HepG2 (cell line): Measurements from ENCODE around the gene SPTBN4. TPM values are rescaled to one million over a fixed set of nuclear protein-coding genes. Genes with fewer than 3 reads are reported as not detected.

Source experiments
- CBFB ChIP-seq: sonication (generic); formaldehyde crosslinking; IDR thresholded peaks from 2 replicates; pipeline ENCODE4 v1.4.0; 2020; ENCODE audit warnings: missing genetic modification reagents
- CBX5 ChIP-seq: sonication (generic); formaldehyde crosslinking; IDR thresholded peaks from 2 replicates; pipeline ENCODE4 v1.4.0; 2020; ENCODE audit warnings: missing genetic modification reagents, borderline replicate concordance
- DNMT1 ChIP-seq: sonication (generic); formaldehyde crosslinking; IDR thresholded peaks from 2 replicates; pipeline ENCODE4 v1.5.1; 2020; ENCODE audit warnings: mild to moderate bottlenecking, missing genetic modification reagents
- FIP1L1 ChIP-seq: fragments of 200-400 bp; formaldehyde crosslinking; IDR thresholded peaks from 2 replicates; pipeline ENCODE4 v1.6.1; 2018; ENCODE audit warnings: low read depth, mild to moderate bottlenecking, low read length, moderate library complexity, borderline replicate concordance; ENCODE audit not compliant: insufficient read depth
- GZF1 ChIP-seq: sonication (generic); formaldehyde crosslinking; IDR thresholded peaks from 2 replicates; pipeline ENCODE4 v1.5.1; 2020; ENCODE audit warnings: mild to moderate bottlenecking, missing genetic modification reagents
- KDM5B ChIP-seq: sonication (generic); formaldehyde crosslinking; IDR thresholded peaks from 2 replicates; pipeline ENCODE4 v1.4.0; 2020; ENCODE audit warnings: missing genetic modification reagents, mild to moderate bottlenecking, borderline replicate concordance
- MAZ ChIP-seq, 2 experiments: sonication (generic) in 1 of 2; formaldehyde crosslinking in 1 of 2; IDR thresholded peaks; 2 replicates each; pipeline versions ENCODE4 v1.5.0 to v1.6.1; 2012 to 2020; ENCODE audit warnings: low read depth in 2 of 2, mild to moderate bottlenecking in 2 of 2, borderline replicate concordance in 1 of 2, improper control_type of control experiment in 1 of 2, low read length in 1 of 2, missing genetic modification reagents in 1 of 2, moderate library complexity in 1 of 2
- POGZ ChIP-seq: sonication (generic); formaldehyde crosslinking; IDR thresholded peaks from 2 replicates; pipeline ENCODE4 v1.4.0; 2020; ENCODE audit warnings: mild to moderate bottlenecking, missing genetic modification reagents
- POLR2A ChIP-seq, 2 experiments: IDR thresholded peaks; 2 replicates each; pipeline ENCODE4 v1.6.1; 2011; ENCODE audit warnings: low read depth in 2 of 2, low read length in 2 of 2, mild to moderate bottlenecking in 1 of 2, moderate library complexity in 1 of 2; ENCODE audit not compliant: insufficient read depth in 1 of 2
- SIN3A ChIP-seq: IDR thresholded peaks from 2 replicates; pipeline ENCODE4 v1.6.1; 2011; ENCODE audit warnings: low read depth, mild to moderate bottlenecking, control low read depth, low read length, borderline replicate concordance
- STAG1 ChIP-seq: sonication (generic); formaldehyde crosslinking; IDR thresholded peaks from 2 replicates; pipeline ENCODE4 v1.4.0; 2020; ENCODE audit warnings: missing genetic modification reagents
- STAT5B ChIP-seq: sonication (generic); formaldehyde crosslinking; IDR thresholded peaks from 2 replicates; pipeline ENCODE4 v1.4.0; 2020; ENCODE audit warnings: missing genetic modification reagents
- SUZ12 ChIP-seq: fragments of 150-350 bp; IDR thresholded peaks from 2 replicates; pipeline ENCODE4 v1.6.1; 2014; ENCODE audit warnings: low read depth, low read length
- YEATS2 ChIP-seq: sonication (generic); formaldehyde crosslinking; IDR thresholded peaks from 2 replicates; pipeline ENCODE4 v1.4.0; 2020; ENCODE audit warnings: missing genetic modification reagents, borderline replicate concordance
- ZNF136 ChIP-seq: sonication (generic); formaldehyde crosslinking; IDR thresholded peaks from 2 replicates; pipeline ENCODE4 v1.8.1; 2022; ENCODE audit warnings: low read depth, mild to moderate bottlenecking, moderate library complexity, missing genetic modification reagents
- ZNF343 ChIP-seq: sonication (generic); formaldehyde crosslinking; IDR thresholded peaks from 2 replicates; pipeline ENCODE4 v1.4.0; 2020; ENCODE audit warnings: mild to moderate bottlenecking, missing genetic modification reagents
- ZNF451 ChIP-seq: sonication (generic); formaldehyde crosslinking; IDR thresholded peaks from 2 replicates; pipeline ENCODE4 v1.5.0; 2020; ENCODE audit warnings: mild to moderate bottlenecking, missing genetic modification reagents
- ZNF547 ChIP-seq: sonication (generic); formaldehyde crosslinking; IDR thresholded peaks from 2 replicates; pipeline ENCODE4 v1.5.1; 2020; ENCODE audit warnings: mild to moderate bottlenecking, missing genetic modification reagents
- ZNF816 ChIP-seq: sonication (generic); formaldehyde crosslinking; IDR thresholded peaks from 2 replicates; pipeline ENCODE4 v1.8.0; 2022; ENCODE audit warnings: missing genetic modification reagents, mild to moderate bottlenecking, borderline replicate concordance
- ZSCAN25 ChIP-seq: sonication (generic); formaldehyde crosslinking; IDR thresholded peaks from 2 replicates; pipeline ENCODE4 v1.8.0; 2022; ENCODE audit warnings: mild to moderate bottlenecking, missing genetic modification reagents
- polyA plus RNA-seq, 8 experiments: library from polyadenylated mRNA; depleted of rRNA in 3 of 8; stranded (reverse) in 7 of 8; unstranded in 1 of 8; fragments of >200 nt; fragmentation: Illumina TruSeq in 4 of 8; extraction: Trizol in 4 of 8; gene quantifications; 2 replicates each; pipeline versions ENCODE4 v1.2.1 to v1.2.3, GENCODE V29; 2011 to 2016; ENCODE audit warnings: low read depth in 4 of 8, missing spikeins in 1 of 8, mixed read lengths in 1 of 8; ENCODE audit not compliant: insufficient read depth in 1 of 8
- total RNA-seq, 5 experiments: library from RNA; depleted of rRNA; stranded (reverse); fragments of >200 nt; fragmentation: Illumina TruSeq; extraction: Trizol; gene quantifications; 2 replicates each; pipeline ENCODE4 v1.2.3, GENCODE V29; 2016; ENCODE audit warnings: low read depth in 1 of 5
- TF ChIP-seq, protein P1 (sequence below): sonication (generic); formaldehyde crosslinking; IDR thresholded peaks from 2 replicates; pipeline ENCODE4 v1.8.0; 2022; ENCODE audit warnings: missing genetic modification reagents, mild to moderate bottlenecking, inconsistent platforms, borderline replicate concordance
- TF ChIP-seq, protein P2 (sequence below): sonication (generic); formaldehyde crosslinking; IDR thresholded peaks from 2 replicates; pipeline ENCODE4 v1.4.0; 2020; ENCODE audit warnings: missing genetic modification reagents
- TF ChIP-seq, protein P3 (sequence below): sonication (generic); formaldehyde crosslinking; IDR thresholded peaks from 2 replicates; pipeline ENCODE4 v1.5.1; 2020; ENCODE audit warnings: missing genetic modification reagents, mild to moderate bottlenecking, borderline replicate concordance
- TF ChIP-seq, protein P4 (sequence below): sonication (generic); IDR thresholded peaks from 2 replicates; pipeline ENCODE4 v1.6.1; 2016; ENCODE audit warnings: low read depth, borderline replicate concordance

The SPTBN4 gene
- total and polyA plus RNA-seq, 2 of the 13 experiments (the other 11 are each of a cell fraction or from before 2014, with no cell fraction given) = 0.11 TPM

DNA sequence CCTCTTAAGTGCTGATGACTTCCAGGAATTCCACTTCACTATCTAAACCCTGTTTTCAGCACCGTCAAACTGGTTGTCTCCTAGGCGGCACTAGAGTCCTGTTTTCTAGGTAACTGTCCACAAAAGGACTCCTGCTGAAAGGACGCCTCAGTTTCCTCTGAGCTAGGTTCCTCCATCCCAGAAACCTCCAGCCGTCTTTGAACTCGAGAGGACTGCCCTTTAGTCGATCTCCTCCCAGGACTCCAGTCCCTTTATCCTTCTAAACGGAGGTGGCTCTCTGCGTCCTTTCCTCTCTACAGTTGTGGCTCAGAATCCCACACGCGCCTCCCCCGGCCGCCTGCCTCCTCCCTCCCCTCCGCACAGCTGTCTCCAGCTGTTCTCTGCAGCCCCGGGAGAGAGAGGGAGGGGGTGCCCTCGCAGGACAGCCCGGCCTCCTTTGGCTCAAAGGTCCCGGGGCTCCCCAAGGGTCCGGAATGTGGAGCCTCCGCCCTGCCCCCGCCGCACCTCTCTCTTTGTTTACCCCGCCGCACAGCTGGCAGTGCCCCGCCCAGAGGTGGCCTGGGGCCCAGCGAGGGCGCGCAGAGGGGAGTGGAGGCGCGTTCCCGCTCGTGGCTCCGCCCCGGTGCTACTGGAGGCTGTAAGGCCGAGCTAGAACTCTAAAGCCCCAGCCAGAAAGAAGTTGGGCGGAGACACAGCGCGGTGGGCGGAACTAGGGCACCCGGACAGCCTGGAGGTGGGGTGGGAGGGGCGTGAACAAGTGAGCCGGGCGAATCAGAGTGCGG is 136.8 kb downstream of the SPTBN4 start (continued):
- TF ChIP-seq ZNF547 (CRISPR knock-in tag) (no peak), ZNF343 (CRISPR knock-in tag) (no peak), KDM5B (CRISPR knock-in tag) (peak; percentile 56; the same call in 1 of the 2 replicates), ZNF451 (CRISPR knock-in tag) (peak; percentile 62), ZNF136 (CRISPR knock-in tag) (no peak), SUZ12 (no peak), DNMT1 (CRISPR knock-in tag) (no peak), SIN3A (peak; percentile 82; the same call in 1 of the 2 replicates), YEATS2 (CRISPR knock-in tag) (peak; percentile 76; the same call in 1 of the 2 replicates), STAT5B (CRISPR knock-in tag) (no peak), STAG1 (CRISPR knock-in tag) (no peak; the same call in 1 of the 2 replicates), CBFB (CRISPR knock-in tag) (peak; percentile 84), POGZ (peak; percentile 82), CBX5 (CRISPR knock-in tag) (peak; percentile 89; the same call in 1 of the 2 replicates), ZSCAN25 (CRISPR knock-in tag) (peak; percentile 90), MAZ (IDR thresholded peaks at IDR 0.05; ENCODE audit: borderline replicate concordance, low read depth, low read length) (peak; percentile 96), MAZ (CRISPR knock-in tag; IDR thresholded peaks at IDR 0.05; ENCODE audit: low read depth) (peak; percentile 99), FIP1L1 (no peak), POLR2A (IDR thresholded peaks at IDR 0.05; ENCODE audit: insufficient read depth in 1 of 2, low read depth in 2 of 2, low read length in 2 of 2) (no peak), ZNF816 (CRISPR knock-in tag) (no peak), GZF1 (no peak)
- TF ChIP-seq, protein P1, sequence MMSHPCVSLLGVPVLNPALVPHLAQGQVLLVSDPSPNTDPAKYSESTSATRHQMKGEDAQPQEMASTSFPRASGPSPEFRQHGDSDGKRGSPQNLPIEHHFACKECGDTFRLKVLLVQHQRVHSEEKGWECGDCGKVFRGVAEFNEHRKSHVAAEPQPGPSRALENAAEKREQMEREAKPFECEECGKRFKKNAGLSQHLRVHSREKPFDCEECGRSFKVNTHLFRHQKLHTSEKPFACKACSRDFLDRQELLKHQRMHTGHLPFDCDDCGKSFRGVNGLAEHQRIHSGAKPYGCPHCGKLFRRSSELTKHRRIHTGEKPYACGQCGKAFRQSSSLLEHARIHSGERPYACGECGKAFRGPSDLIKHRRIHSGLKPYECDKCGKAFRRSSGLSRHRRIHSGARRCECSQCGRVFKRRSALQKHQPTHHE (CRISPR knock-in tag) = no peak
- TF ChIP-seq, protein P2, sequence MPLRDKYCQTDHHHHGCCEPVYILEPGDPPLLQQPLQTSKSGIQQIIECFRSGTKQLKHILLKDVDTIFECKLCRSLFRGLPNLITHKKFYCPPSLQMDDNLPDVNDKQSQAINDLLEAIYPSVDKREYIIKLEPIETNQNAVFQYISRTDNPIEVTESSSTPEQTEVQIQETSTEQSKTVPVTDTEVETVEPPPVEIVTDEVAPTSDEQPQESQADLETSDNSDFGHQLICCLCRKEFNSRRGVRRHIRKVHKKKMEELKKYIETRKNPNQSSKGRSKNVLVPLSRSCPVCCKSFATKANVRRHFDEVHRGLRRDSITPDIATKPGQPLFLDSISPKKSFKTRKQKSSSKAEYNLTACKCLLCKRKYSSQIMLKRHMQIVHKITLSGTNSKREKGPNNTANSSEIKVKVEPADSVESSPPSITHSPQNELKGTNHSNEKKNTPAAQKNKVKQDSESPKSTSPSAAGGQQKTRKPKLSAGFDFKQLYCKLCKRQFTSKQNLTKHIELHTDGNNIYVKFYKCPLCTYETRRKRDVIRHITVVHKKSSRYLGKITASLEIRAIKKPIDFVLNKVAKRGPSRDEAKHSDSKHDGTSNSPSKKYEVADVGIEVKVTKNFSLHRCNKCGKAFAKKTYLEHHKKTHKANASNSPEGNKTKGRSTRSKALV = peak; percentile 79
- TF ChIP-seq, protein P3, sequence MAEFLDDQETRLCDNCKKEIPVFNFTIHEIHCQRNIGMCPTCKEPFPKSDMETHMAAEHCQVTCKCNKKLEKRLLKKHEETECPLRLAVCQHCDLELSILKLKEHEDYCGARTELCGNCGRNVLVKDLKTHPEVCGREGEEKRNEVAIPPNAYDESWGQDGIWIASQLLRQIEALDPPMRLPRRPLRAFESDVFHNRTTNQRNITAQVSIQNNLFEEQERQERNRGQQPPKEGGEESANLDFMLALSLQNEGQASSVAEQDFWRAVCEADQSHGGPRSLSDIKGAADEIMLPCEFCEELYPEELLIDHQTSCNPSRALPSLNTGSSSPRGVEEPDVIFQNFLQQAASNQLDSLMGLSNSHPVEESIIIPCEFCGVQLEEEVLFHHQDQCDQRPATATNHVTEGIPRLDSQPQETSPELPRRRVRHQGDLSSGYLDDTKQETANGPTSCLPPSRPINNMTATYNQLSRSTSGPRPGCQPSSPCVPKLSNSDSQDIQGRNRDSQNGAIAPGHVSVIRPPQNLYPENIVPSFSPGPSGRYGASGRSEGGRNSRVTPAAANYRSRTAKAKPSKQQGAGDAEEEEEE = no peak; the same call in 1 of the 2 replicates
- TF ChIP-seq, protein P4, sequence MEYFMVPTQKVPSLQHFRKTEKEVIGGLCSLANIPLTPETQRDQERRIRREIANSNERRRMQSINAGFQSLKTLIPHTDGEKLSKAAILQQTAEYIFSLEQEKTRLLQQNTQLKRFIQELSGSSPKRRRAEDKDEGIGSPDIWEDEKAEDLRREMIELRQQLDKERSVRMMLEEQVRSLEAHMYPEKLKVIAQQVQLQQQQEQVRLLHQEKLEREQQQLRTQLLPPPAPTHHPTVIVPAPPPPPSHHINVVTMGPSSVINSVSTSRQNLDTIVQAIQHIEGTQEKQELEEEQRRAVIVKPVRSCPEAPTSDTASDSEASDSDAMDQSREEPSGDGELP = peak; percentile 100
